ENCODE measurements around the gene GRAMD1A. TPM values are rescaled to one million over a fixed set of nuclear protein-coding genes. Genes with fewer than 3 reads are reported as not detected.

Gene GRAMD1A
- total and polyA plus RNA-seq, 2 donors (not counting 1 experiment from before 2014, with no cell fraction given): 83.8 to 102 TPM

GRCh38 chr19:35042056-35042730 lies 42.1 kb downstream of the GRAMD1A start:
- Mint-ChIP-seq H3K4me3 (no peak overlapping the region), H3K4me1 (peaks cover 54% of the 10 kb centered on the region), H3K27me3 (peaks cover 12% of the 10 kb centered on the region), H3K27ac (no peak overlapping the region), H3K9me3 (ENCODE audit: insufficient read depth) (no peaks in the 10 kb centered on the region)
- DNase-seq: no peak
- H4K20me1 ChIP-seq (ENCODE audit: control insufficient read depth, insufficient read depth, low read length, poor library complexity, severe bottlenecking): no peaks in the 10 kb centered on the region
- H3K4me2 ChIP-seq (replicated peaks; ENCODE audit: low read depth, low read length, poor library complexity, severe bottlenecking): no peak overlapping the region
- ChIA-PET CTCF (interaction anchor here (1.4 to 2.3 kb wide), 2 partner anchors 20 to 44 kb away, joined by 3 to 9 read pairs; no protein-coding TSS in a partner anchor), POLR2A (no interaction called here)
- no peak overlapping the region for H3K4me3 ChIP-seq (ENCODE audit: control extremely low read depth in 1 of 5, extremely low read depth in 1 of 5, insufficient read depth in 1 of 5, low read depth in 2 of 5, low read length in 4 of 5)
- TF ChIP-seq EZH2 (IDR thresholded peaks at IDR 0.05; ENCODE audit: borderline replicate concordance, insufficient read depth, low read depth, low read length, poor library complexity, severe bottlenecking): no peak
- TF ChIP-seq, protein P1, sequence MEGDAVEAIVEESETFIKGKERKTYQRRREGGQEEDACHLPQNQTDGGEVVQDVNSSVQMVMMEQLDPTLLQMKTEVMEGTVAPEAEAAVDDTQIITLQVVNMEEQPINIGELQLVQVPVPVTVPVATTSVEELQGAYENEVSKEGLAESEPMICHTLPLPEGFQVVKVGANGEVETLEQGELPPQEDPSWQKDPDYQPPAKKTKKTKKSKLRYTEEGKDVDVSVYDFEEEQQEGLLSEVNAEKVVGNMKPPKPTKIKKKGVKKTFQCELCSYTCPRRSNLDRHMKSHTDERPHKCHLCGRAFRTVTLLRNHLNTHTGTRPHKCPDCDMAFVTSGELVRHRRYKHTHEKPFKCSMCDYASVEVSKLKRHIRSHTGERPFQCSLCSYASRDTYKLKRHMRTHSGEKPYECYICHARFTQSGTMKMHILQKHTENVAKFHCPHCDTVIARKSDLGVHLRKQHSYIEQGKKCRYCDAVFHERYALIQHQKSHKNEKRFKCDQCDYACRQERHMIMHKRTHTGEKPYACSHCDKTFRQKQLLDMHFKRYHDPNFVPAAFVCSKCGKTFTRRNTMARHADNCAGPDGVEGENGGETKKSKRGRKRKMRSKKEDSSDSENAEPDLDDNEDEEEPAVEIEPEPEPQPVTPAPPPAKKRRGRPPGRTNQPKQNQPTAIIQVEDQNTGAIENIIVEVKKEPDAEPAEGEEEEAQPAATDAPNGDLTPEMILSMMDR (IDR thresholded peaks at IDR 0.05): no peak
- H3K27me3 ChIP-seq (replicated peaks in 1 of 4; ENCODE audit: control extremely low read depth in 1 of 4, control insufficient read depth in 3 of 4, insufficient read depth in 4 of 4, low read length in 3 of 4): peaks cover 0 to 22% (median 7%) of the 10 kb centered on the region in 4 experiments
- H3K36me3 ChIP-seq (replicated peaks in 1 of 2; ENCODE audit: control extremely low read depth in 1 of 2, control insufficient read depth in 1 of 2, extremely low read depth in 1 of 2, insufficient read depth in 2 of 2, low read length in 1 of 2): no peaks in the 10 kb centered on the region
- H3K9ac ChIP-seq (ENCODE audit: low read length): no peak overlapping the region
- peaks cover 47 to 58% of the 10 kb centered on the region in 2 donors for H3K4me1 ChIP-seq (ENCODE audit: control insufficient read depth in 2 of 2, insufficient read depth in 2 of 2, low read length in 2 of 2)
- no peak for ATAC-seq (ENCODE audit: low read depth)
- H3K9me3 ChIP-seq (ENCODE audit: control extremely low read depth in 1 of 3, control insufficient read depth in 2 of 3, insufficient read depth in 1 of 3, low read length in 2 of 3): no peaks in the 10 kb centered on the region
- H3K79me2 ChIP-seq (ENCODE audit: control insufficient read depth, insufficient read depth, low read length): no peaks in the 10 kb centered on the region
- H3K27ac ChIP-seq (ENCODE audit: low read length in 2 of 2): no peak overlapping the region
- no peak overlapping the region for H2AFZ ChIP-seq (ENCODE audit: insufficient read depth, low read depth, low read length, poor library complexity, severe bottlenecking)
- intact Hi-C loops (cut with micrococcal nuclease): no loop called here
- 93% methylated on average over 14 of the region's 14 CpGs for WGBS (ENCODE audit: insufficient coverage)

DNA sequence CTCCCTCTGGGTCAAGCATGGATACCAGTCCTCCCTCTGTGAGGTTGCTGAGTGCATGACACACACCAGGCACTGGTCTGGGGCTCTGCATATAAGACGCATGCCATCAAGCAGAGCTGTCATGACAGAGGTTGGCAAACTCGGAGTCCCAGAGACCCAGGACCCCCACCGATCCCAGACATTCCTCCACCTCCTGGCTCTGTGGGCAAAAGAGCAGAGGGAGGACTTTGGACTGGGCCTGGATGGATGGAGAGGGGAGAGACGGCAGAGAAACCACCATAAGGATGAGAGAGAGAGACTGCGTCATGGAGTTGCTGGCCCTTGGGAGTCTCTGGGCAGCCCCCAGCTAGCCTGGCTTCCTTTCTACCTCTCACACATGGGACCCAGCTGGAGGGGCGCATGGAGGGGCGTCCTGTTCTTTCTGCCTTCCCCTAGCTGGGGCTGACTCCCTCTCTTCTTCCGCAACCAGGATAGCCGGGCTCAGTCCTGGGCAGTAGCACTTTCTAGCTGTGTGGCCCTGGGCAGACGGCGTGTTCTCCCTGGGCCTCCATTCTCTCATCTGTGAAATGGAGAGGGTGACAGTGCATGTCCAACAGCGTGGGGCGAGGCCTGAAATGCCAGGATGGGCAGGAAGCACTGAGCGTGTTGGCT lies 43.0 kb downstream of the GRAMD1A start:
- Histone ChIP-seq H3K79me2 (ENCODE audit: control insufficient read depth, insufficient read depth, low read length) (no peaks in the 10 kb centered on the region), H3K9me3 (ENCODE audit: control extremely low read depth in 1 of 3, control insufficient read depth in 2 of 3, insufficient read depth in 1 of 3, low read length in 2 of 3) (no peaks in the 10 kb centered on the region), H3K36me3 (replicated peaks in 1 of 2; ENCODE audit: control extremely low read depth in 1 of 2, control insufficient read depth in 1 of 2, extremely low read depth in 1 of 2, insufficient read depth in 2 of 2, low read length in 1 of 2) (no peaks in the 10 kb centered on the region), H4K20me1 (ENCODE audit: control insufficient read depth, insufficient read depth, low read length, poor library complexity, severe bottlenecking) (no peaks in the 10 kb centered on the region), H3K4me3 (ENCODE audit: control extremely low read depth in 1 of 5, extremely low read depth in 1 of 5, insufficient read depth in 1 of 5, low read depth in 2 of 5, low read length in 4 of 5) (no peak overlapping the region), H2AFZ (ENCODE audit: insufficient read depth, low read depth, low read length, poor library complexity, severe bottlenecking) (no peak overlapping the region), H3K4me1 (ENCODE audit: control insufficient read depth in 2 of 2, insufficient read depth in 2 of 2, low read length in 2 of 2) (peaks cover 41 to 50% of the 10 kb centered on the region in 2 donors), H3K9ac (ENCODE audit: low read length) (no peak overlapping the region), H3K27ac (ENCODE audit: low read length in 2 of 2) (no peak overlapping the region), H3K4me2 (replicated peaks; ENCODE audit: low read depth, low read length, poor library complexity, severe bottlenecking) (no peak overlapping the region), H3K27me3 (replicated peaks in 1 of 4; ENCODE audit: control extremely low read depth in 1 of 4, control insufficient read depth in 3 of 4, insufficient read depth in 4 of 4, low read length in 3 of 4) (peaks cover 0 to 22% (median 7%) of the 10 kb centered on the region in 4 experiments)
- 85% methylated on average over 11 of the region's 14 CpGs for WGBS (ENCODE audit: insufficient coverage)
- TF ChIP-seq EZH2 (IDR thresholded peaks at IDR 0.05; ENCODE audit: borderline replicate concordance, insufficient read depth, low read depth, low read length, poor library complexity, severe bottlenecking): no peak
- TF ChIP-seq, protein P1 (IDR thresholded peaks at IDR 0.05): no peak
- peaks cover 12% of the 10 kb centered on the region for H3K27me3 Mint-ChIP-seq
- intact Hi-C loops (cut with micrococcal nuclease): no loop called here
- no peak overlapping the region for H3K4me3 Mint-ChIP-seq
- CTCF ChIA-PET: interaction anchor here (1.0 to 2.9 kb wide), 6 partner anchors 13 to 47 kb away, joined by 3 to 16 read pairs (median 6); no protein-coding TSS in a partner anchor
- no peak overlapping the region for H3K27ac Mint-ChIP-seq
- peaks cover 50% of the 10 kb centered on the region for H3K4me1 Mint-ChIP-seq
- H3K9me3 Mint-ChIP-seq (ENCODE audit: insufficient read depth): no peaks in the 10 kb centered on the region
- POLR2A ChIA-PET: no interaction called here
- ATAC-seq (ENCODE audit: low read depth) (no peak), DNase-seq (no peak)
